IPS DF 4.7 (cell line): ENCODE data around the gene GPR21.

Experiments used
- DNase-seq: peaks from one replicate; pipeline ENCODE4 v3.0.0-alpha.2; 2013; ENCODE audit warnings: low spot score; ENCODE audit errors: extremely low read depth

Gene GPR21, protein sequence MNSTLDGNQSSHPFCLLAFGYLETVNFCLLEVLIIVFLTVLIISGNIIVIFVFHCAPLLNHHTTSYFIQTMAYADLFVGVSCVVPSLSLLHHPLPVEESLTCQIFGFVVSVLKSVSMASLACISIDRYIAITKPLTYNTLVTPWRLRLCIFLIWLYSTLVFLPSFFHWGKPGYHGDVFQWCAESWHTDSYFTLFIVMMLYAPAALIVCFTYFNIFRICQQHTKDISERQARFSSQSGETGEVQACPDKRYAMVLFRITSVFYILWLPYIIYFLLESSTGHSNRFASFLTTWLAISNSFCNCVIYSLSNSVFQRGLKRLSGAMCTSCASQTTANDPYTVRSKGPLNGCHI

GRCh38 chr9:123033352-123033751 lies at the start of gene GPR21:
Gene GPR21, plus strand, starts transcription at chr9:123033667. Its CDS starts 900 bp downstream, at chr9:123034567.
- no peak for DNase-seq

- DNase-seq, result no peak
Measured at GRCh38 chr9:122986010-122986409, 47.5 kb upstream of the GPR21 start.

DNA sequence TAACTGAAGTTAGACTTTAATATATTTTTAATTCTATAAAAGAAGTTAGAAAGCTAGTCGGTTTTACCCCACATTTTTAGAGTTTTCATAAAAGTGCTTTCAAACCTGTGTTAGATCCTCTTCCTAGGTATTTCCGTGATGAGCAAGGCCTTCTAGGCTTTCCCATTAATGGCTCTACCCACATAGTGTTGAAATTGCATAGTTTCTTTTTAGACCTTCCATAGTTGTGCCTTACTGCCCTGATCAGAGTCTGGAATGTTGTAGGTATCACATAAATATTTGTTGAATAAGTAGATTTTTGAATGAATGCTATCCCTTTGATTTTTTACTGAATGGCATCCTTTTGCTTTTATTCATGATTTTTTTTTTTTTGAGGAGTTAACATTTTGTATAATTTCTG lies 45.3 kb upstream of the GPR21 start:
- DNase-seq, result no peak

GRCh38 chr9:122988920-122989621 lies 44.4 kb upstream of the GPR21 start:
- DNase-seq, result no peak

DNA sequence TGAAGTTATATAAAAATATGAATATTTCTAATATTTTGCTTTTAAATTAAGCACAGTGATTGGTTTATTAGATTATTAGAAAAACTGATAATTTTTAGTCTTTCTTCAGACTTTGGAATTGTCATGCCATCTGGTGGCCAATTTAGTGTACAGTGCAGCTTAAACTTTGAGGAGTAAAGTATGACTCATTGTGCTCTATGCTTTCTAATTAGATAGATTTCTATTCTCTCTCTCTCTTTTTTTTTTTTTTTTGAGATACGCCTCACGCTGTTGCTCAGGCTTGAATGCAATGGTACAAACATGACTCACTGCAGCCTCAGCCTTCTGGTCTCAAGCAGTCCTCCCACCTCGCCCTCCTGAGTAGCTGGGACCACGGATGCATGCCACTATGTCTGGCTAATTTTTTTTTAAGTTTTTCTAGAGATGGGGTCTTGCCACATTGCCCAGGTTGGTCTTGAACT lies 42.1 kb upstream of the GPR21 start:
- DNase-seq, result no peak

DNA sequence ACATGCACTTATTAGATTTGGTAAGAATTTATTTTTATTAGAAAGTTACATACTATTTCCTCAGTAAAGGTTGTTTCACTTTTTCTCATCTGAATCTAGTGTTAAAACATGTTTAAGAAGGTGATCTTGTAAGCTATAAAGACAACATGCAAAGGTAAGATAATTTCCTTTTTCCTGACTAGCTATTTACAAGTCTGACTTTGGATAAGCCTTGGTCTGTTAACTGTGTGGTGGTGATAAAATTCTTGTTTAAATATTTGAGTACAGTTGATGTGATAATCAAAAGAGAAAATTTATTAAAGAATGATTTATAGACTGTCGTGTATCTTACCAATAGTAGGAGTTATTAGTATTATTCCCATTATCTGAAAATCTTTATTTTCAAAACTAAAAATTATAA lies 36.9 kb upstream of the GPR21 start:
- no peak for DNase-seq

GRCh38 chr9:122998448-122998847 lies 35.0 kb upstream of the GPR21 start:
- DNase-seq, result no peak

DNA sequence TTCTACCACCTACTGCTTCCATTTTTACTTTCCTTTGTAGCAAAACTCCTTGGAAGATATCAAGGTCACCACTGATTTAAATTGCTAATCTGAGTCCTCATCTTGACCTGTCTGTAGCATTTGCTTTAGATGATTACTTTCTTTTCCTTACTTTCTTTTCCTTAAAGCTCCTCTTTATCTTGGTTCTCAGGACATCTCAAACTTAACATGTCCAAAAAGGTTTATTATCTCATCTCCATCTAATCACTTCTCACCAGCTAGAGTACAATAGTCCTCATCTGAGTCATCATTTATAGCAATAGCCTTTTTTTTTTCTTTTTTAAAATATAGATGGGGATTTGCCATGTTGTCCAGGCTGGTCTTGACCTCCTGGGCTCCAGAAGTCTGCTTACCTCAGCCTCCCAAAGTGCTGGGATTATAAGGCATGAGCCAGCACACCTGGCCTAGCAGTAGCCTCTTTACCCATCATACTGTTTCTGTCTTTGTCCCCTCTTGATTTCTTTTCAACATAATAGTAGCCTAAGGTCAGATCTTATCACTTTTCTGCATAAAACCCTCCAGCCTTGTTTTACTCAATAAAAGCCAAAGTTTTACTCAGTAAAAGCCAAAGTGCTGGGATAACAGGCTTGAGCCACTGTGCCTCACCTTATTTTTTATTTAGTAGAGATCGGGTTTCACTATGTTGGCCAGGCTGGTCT lies 32.9 kb upstream of the GPR21 start:
- DNase-seq, result no peak

GRCh38 chr9:123002754-123003153 lies 30.7 kb upstream of the GPR21 start:
- no peak for DNase-seq

- DNase-seq, result no peak
Measured at GRCh38 chr9:123003466-123003865, 30.0 kb upstream of the GPR21 start.

- no peak for DNase-seq
Measured at GRCh38 chr9:123005964-123006363, 27.5 kb upstream of the GPR21 start.

GRCh38 chr9:123007269-123007668 lies 26.2 kb upstream of the GPR21 start:
- no peak for DNase-seq

GRCh38 chr9:123008909-123009308 lies 24.6 kb upstream of the GPR21 start:
- DNase-seq, result no peak

DNA sequence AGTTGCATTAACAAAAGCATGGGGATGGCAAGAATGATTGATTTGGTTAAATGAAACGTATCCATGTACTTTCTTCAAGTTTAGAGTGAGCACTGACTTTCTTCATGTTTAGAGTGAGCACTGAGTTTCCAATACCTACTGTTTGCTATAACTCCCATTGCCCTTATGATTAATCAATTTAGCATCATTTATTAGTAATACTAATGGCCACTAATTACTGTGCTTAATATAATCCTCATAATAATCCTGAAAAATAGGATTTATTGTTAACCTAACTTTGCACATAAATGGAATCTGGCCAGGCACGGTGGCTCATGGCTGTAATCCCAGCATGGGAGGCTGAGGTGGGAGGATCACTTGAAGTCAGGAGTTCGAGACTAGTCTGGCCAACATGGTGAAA lies 22.1 kb upstream of the GPR21 start:
- no peak for DNase-seq

DNA sequence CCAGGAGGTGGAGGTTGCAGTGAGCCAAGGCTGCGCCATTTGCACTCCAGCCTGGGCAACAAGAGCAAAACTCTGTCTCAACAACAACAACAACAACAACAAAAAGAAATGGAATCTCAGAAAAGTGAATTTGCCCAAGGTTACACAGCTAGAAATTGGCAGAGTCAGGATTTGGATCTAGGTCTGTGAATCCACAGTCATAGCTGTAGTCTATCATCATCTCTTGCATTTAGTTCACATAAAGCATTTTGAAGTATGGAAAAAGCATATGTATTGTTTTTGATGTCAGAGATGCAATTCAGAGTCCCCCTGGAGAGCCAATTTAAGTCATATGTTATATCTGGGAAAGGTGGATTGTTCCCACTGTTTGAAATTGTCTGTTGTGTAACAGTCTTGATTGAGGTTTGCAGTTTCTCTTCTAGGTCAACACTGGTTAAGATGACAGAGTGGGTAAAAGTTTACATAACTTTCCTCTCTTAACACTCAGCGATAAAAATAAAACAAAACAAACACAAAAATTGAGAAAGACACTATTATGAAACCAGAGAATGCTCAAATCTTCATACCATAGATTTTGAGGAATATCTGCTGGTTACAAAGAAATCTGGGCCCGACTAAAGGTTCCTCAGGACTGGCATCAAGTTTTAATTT lies 21.5 kb upstream of the GPR21 start:
- no peak for DNase-seq

- no peak for DNase-seq
Measured at GRCh38 chr9:123016631-123017030, 16.8 kb upstream of the GPR21 start.

GRCh38 chr9:123020796-123021195 lies 12.7 kb upstream of the GPR21 start:
- DNase-seq, result no peak

GRCh38 chr9:123026425-123026824 lies 7.0 kb upstream of the GPR21 start:
- DNase-seq, result no peak

- no peak for DNase-seq
Measured at GRCh38 chr9:123027517-123027916, 6.0 kb upstream of the GPR21 start.

DNA sequence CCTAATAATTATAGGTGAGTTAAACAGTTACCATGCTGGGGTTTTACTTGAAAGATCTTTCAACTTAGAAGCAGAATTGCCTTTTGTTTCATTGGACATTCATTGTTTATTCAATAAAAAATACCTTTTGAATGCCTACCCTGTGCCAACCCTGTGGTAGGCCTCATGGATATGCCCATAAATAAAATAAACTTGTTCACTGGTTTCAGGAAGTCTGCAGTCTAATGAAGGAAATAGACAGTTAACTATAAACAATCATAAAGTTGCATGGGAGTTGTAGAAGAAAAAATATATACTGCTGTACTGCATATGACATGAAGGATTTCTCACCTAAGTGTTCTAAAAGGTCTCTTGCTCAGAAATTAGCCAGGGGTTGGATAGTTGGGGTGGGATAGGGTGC lies 5.3 kb upstream of the GPR21 start:
- DNase-seq, result no peak

DNA sequence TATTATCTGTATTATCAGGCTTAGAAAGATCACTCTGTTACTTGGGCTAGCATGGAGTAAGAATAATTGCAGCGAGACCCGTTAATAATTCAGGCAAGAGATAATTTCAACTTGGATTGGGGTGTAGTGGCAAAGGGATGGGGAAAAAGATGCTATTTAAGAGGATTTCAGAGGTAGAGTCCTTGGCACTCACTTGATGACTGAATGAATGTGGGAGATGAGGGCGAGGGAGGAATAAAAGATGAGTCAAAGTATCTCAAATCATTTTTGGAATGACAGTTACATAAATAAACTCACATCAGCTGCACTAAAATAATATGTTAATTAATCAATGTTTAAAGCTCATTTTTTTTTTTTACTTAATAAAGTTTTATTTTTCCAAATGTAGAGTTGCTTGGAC lies 4.5 kb upstream of the GPR21 start:
- no peak for DNase-seq

- no peak for DNase-seq
Measured at GRCh38 chr9:123031963-123032362, 1.5 kb upstream of the GPR21 start.
